BLaER1 (cell line): ENCODE results near the gene TRIM45.
A peak's percentile ranks its signal among the peaks of the same experiment; 100 is the strongest.
"Not testable (repeated sequence)": the region's sequence is repeated elsewhere in the genome, so short reads cannot be mapped to it uniquely, and the experiment has no call there.

Source experiments
- H3K27ac ChIP-seq: shearing (Covaris generic); formaldehyde crosslinking; 2 replicates; pipeline ENCODE4 v1.8.1; 2022
- H3K27me3 ChIP-seq: shearing (Covaris generic); formaldehyde crosslinking; 2 replicates; pipeline ENCODE4 v1.8.1; 2022
- H3K36me3 ChIP-seq: shearing (Covaris generic); formaldehyde crosslinking; 2 replicates; pipeline ENCODE4 v1.8.1; 2022
- H3K4me1 ChIP-seq: shearing (Covaris generic); formaldehyde crosslinking; 2 replicates; pipeline ENCODE4 v1.8.1; 2022
- H3K4me2 ChIP-seq: shearing (Covaris generic); formaldehyde crosslinking; 2 replicates; pipeline ENCODE4 v1.8.1; 2022
- H3K4me3 ChIP-seq: shearing (Covaris generic); formaldehyde crosslinking; 2 replicates; pipeline ENCODE4 v1.8.1; 2022
- H3K9ac ChIP-seq: shearing (Covaris generic); formaldehyde crosslinking; 2 replicates; pipeline ENCODE4 v1.8.1; 2022
- H3K9me3 ChIP-seq: shearing (Covaris generic); formaldehyde crosslinking; 2 replicates; pipeline ENCODE4 v1.8.1; 2022
- H4K20me1 ChIP-seq: shearing (Covaris generic); formaldehyde crosslinking; 2 replicates; pipeline ENCODE4 v1.8.1; 2022
- Cebpa-rat ChIP-seq: shearing (Covaris generic); IDR thresholded peaks from 2 replicates; pipeline ENCODE4 v1.8.1; 2022

TRIM45 gene

GRCh38 chr1:117136749-117137148 is 15.2 kb upstream of the TRIM45 start:
- Histone ChIP-seq H3K27ac (no peak overlapping the region), H3K36me3 (no peaks in the 10 kb centered on the region), H3K9me3 (no peaks in the 10 kb centered on the region), H4K20me1 (no peaks in the 10 kb centered on the region), H3K27me3 (no peaks in the 10 kb centered on the region), H3K4me3 (no peak overlapping the region), H3K4me1 (no peaks in the 10 kb centered on the region), H3K9ac (no peak overlapping the region), H3K4me2 (no peak overlapping the region)
- TF ChIP-seq Cebpa-rat: no peak

- no peaks in the 10 kb centered on the region for H3K27me3 ChIP-seq
- no peaks in the 10 kb centered on the region for H4K20me1 ChIP-seq
- H3K36me3 ChIP-seq: no peaks in the 10 kb centered on the region
- H3K9me3 ChIP-seq: no peaks in the 10 kb centered on the region
- TF ChIP-seq Cebpa-rat: no peak
- H3K4me1 ChIP-seq: no peaks in the 10 kb centered on the region
- H3K27ac ChIP-seq: no peak overlapping the region
- no peak overlapping the region for H3K4me2 ChIP-seq
- H3K9ac ChIP-seq: no peak overlapping the region
- H3K4me3 ChIP-seq: no peak overlapping the region
Observed at GRCh38 chr1:117135329-117135728, 13.8 kb upstream of the TRIM45 start.

GRCh38 chr1:117130526-117130925 is 9.0 kb upstream of the TRIM45 start:
- no peaks in the 10 kb centered on the region for H3K27me3 ChIP-seq
- H3K36me3 ChIP-seq: no peaks in the 10 kb centered on the region
- no peak overlapping the region for H3K4me2 ChIP-seq
- no peak overlapping the region for H3K27ac ChIP-seq
- no peaks in the 10 kb centered on the region for H3K4me1 ChIP-seq
- H3K9me3 ChIP-seq: no peaks in the 10 kb centered on the region
- no peak overlapping the region for H3K9ac ChIP-seq
- no peak for TF ChIP-seq Cebpa-rat
- no peaks in the 10 kb centered on the region for H4K20me1 ChIP-seq
- no peak overlapping the region for H3K4me3 ChIP-seq

GRCh38 chr1:117128323-117129079 is 7.0 kb upstream of the TRIM45 start:
- TF ChIP-seq Cebpa-rat: no peak
- no peak overlapping the region for H3K27ac ChIP-seq
- H3K9me3 ChIP-seq: no peaks in the 10 kb centered on the region
- no peaks in the 10 kb centered on the region for H3K4me1 ChIP-seq
- no peaks in the 10 kb centered on the region for H3K36me3 ChIP-seq
- no peak overlapping the region for H3K4me2 ChIP-seq
- H4K20me1 ChIP-seq: no peaks in the 10 kb centered on the region
- no peak overlapping the region for H3K9ac ChIP-seq
- H3K27me3 ChIP-seq: no peaks in the 10 kb centered on the region
- H3K4me3 ChIP-seq: no peak overlapping the region

- Histone ChIP-seq H3K9me3 (no peaks in the 10 kb centered on the region), H3K9ac (no peak overlapping the region), H3K4me1 (no peaks in the 10 kb centered on the region), H3K27ac (no peak overlapping the region), H4K20me1 (no peaks in the 10 kb centered on the region), H3K4me3 (no peak overlapping the region), H3K27me3 (no peaks in the 10 kb centered on the region), H3K36me3 (no peaks in the 10 kb centered on the region), H3K4me2 (no peak overlapping the region)
- TF ChIP-seq Cebpa-rat: no peak
Observed at GRCh38 chr1:117127795-117128194, 6.2 kb upstream of the TRIM45 start.

- no peak for TF ChIP-seq Cebpa-rat
- peaks cover 9% of the 10 kb centered on the region for H3K4me1 ChIP-seq
- no peak overlapping the region for H3K4me2 ChIP-seq
- no peak overlapping the region for H3K27ac ChIP-seq
- no peak overlapping the region for H3K4me3 ChIP-seq
- H3K9ac ChIP-seq: no peak overlapping the region
- no peaks in the 10 kb centered on the region for H3K9me3 ChIP-seq
- H4K20me1 ChIP-seq: no peaks in the 10 kb centered on the region
- H3K27me3 ChIP-seq: peaks cover 12% of the 10 kb centered on the region; the same call in 1 of the 2 replicates
- no peaks in the 10 kb centered on the region for H3K36me3 ChIP-seq
Observed at GRCh38 chr1:117124661-117125060, 3.1 kb upstream of the TRIM45 start.

- Histone ChIP-seq H3K9me3 (no peaks in the 10 kb centered on the region), H3K27ac (no peak overlapping the region), H3K4me3 (no peak overlapping the region), H3K9ac (no peak overlapping the region), H4K20me1 (no peaks in the 10 kb centered on the region), H3K4me2 (no peak overlapping the region), H3K4me1 (peaks cover 9% of the 10 kb centered on the region), H3K36me3 (peaks cover under 1% of the 10 kb centered on the region; the same call in 1 of the 2 replicates), H3K27me3 (peaks cover 12% of the 10 kb centered on the region; the same call in 1 of the 2 replicates)
- no peak for TF ChIP-seq Cebpa-rat
Observed at GRCh38 chr1:117123274-117123673, 1.7 kb upstream of the TRIM45 start.

GRCh38 chr1:117122330-117123025 is 929 bp upstream of the TRIM45 start:
- TF ChIP-seq Cebpa-rat: no peak
- H4K20me1 ChIP-seq: no peaks in the 10 kb centered on the region
- peaks cover 9% of the 10 kb centered on the region for H3K4me1 ChIP-seq
- peak overlapping the region; percentile 77; the same call in 1 of the 2 replicates for H3K9ac ChIP-seq
- H3K4me3 ChIP-seq: peak overlapping the region; percentile 71
- peaks cover 3% of the 10 kb centered on the region; the same call in 1 of the 2 replicates for H3K36me3 ChIP-seq
- H3K4me2 ChIP-seq: peak overlapping the region; percentile 94
- no peak overlapping the region for H3K27ac ChIP-seq
- peaks cover 12% of the 10 kb centered on the region; the same call in 1 of the 2 replicates for H3K27me3 ChIP-seq
- no peaks in the 10 kb centered on the region for H3K9me3 ChIP-seq

DNA sequence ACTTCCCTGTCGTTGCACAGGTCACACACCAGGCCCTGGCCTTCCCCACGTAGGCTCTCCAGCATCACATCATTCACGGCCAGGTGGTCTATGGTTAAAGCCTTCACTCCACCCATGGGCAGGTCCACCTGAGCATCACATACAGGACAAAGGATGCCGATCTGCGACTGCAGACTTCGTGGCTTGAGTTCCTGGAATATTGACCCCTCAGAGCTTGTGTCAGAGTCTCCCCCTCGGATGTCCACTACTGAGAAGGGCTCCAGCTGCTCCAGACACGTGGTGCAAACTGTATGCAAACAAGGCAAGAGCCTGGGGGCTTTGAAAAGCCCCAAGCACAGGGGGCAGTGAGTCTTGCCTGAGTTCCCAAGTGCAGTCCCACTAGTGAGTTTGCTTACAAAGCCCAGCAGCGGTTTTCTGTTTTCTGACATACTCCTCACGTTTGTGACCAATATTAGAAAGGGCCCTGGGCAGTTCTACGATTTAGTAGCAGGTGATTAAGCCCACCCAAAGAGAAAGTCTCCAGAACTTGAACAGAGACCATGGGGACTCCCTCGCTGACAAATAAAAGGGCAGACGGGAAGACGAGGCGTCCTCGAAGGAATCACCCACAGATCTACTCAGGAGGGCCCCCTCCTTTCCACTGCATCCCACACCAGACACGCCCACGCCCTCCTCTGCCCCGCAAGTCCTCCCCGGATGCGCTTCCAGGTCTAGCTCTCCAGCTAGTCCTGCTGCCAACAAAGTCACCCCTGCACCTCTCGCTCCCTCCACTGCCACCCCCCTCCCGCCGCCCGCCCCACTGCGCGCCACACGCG is 568 bp downstream of the TRIM45 start:
- Histone ChIP-seq H3K9me3 (no peaks in the 10 kb centered on the region), H3K9ac (peak overlapping the region; percentile 77), H4K20me1 (no peaks in the 10 kb centered on the region), H3K4me3 (peak overlapping the region; percentile 71), H3K4me1 (peaks cover 9% of the 10 kb centered on the region), H3K27ac (peak overlapping the region; percentile 31; the same call in 1 of the 2 replicates), H3K27me3 (peaks cover 12% of the 10 kb centered on the region; the same call in 1 of the 2 replicates), H3K4me2 (peak overlapping the region; percentile 94), H3K36me3 (peaks cover 3% of the 10 kb centered on the region; the same call in 1 of the 2 replicates)
- no peak for TF ChIP-seq Cebpa-rat

- not testable (repeated sequence) for H3K36me3 ChIP-seq, H3K9ac ChIP-seq, H3K4me2 ChIP-seq, H3K4me1 ChIP-seq, H3K9me3 ChIP-seq, H3K4me3 ChIP-seq, H4K20me1 ChIP-seq, H3K27ac ChIP-seq
- H3K27me3 ChIP-seq: peaks cover 12% of the 10 kb centered on the region; the same call in 1 of the 2 replicates
Observed at GRCh38 chr1:117119144-117119543, 2.4 kb downstream of the TRIM45 start.
